ENCODE results near the gene TNFRSF14. TPM values are rescaled to one million over a fixed set of nuclear protein-coding genes. Genes with fewer than 3 reads are reported as not detected.

The TNFRSF14 gene
- total and polyA plus RNA-seq, 9 of the 15 experiments (the other 6 are each of a cell fraction or from before 2014, with no cell fraction given), result 0.11 to 2.3 (median 0.68) TPM; not detected in 2

- TF ChIP-seq ZNF407 (IDR thresholded peaks at IDR 0.05; ENCODE audit: low read depth), result peak; percentile 43; the same call in 1 of the 2 replicates
- peak in 1 of 2 experiments; percentile 41; a peak in 1 of 4 replicates for TF ChIP-seq TEAD1 (CRISPR knock-in tag; IDR thresholded peaks at IDR 0.05)
- peak; percentile 51 for TF ChIP-seq ZBTB17 (CRISPR knock-in tag; IDR thresholded peaks at IDR 0.05)
- TF ChIP-seq ZNF584 (CRISPR knock-in tag; IDR thresholded peaks at IDR 0.05; ENCODE audit: low read depth), result no peak
- 0 out of 2 replicates have a peak, but pooled peaks have one; percentile 41 for TF ChIP-seq NBN (IDR thresholded peaks at IDR 0.05; ENCODE audit: low read depth)
- peak; percentile 78 for TF ChIP-seq CC2D1A (IDR thresholded peaks at IDR 0.05)
- TF ChIP-seq ZBTB43 (CRISPR knock-in tag; IDR thresholded peaks at IDR 0.05), result 0 out of 2 replicates have a peak, but pooled peaks have one; percentile 54
- TF ChIP-seq PML (IDR thresholded peaks at IDR 0.05; ENCODE audit: low read length), result no peak
- peak; percentile 58; the same call in 1 of the 2 replicates for TF ChIP-seq IRF9 (tag; IDR thresholded peaks at IDR 0.05)
- TF ChIP-seq, protein P1, sequence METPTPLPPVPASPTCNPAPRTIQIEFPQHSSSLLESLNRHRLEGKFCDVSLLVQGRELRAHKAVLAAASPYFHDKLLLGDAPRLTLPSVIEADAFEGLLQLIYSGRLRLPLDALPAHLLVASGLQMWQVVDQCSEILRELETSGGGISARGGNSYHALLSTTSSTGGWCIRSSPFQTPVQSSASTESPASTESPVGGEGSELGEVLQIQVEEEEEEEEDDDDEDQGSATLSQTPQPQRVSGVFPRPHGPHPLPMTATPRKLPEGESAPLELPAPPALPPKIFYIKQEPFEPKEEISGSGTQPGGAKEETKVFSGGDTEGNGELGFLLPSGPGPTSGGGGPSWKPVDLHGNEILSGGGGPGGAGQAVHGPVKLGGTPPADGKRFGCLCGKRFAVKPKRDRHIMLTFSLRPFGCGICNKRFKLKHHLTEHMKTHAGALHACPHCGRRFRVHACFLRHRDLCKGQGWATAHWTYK (CRISPR knock-in tag; IDR thresholded peaks at IDR 0.05), result peak; percentile 92
- TF ChIP-seq, protein P2, sequence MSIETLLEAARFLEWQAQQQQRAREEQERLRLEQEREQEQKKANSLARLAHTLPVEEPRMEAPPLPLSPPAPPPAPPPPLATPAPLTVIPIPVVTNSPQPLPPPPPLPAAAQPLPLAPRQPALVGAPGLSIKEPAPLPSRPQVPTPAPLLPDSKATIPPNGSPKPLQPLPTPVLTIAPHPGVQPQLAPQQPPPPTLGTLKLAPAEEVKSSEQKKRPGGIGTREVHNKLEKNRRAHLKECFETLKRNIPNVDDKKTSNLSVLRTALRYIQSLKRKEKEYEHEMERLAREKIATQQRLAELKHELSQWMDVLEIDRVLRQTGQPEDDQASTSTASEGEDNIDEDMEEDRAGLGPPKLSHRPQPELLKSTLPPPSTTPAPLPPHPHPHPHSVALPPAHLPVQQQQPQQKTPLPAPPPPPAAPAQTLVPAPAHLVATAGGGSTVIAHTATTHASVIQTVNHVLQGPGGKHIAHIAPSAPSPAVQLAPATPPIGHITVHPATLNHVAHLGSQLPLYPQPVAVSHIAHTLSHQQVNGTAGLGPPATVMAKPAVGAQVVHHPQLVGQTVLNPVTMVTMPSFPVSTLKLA (conservative IDR thresholded peaks at IDR 0.05), result peak; percentile 94 to 95
- peak; percentile 90 for TF ChIP-seq RAD51 (IDR thresholded peaks at IDR 0.05; ENCODE audit: borderline replicate concordance, low read depth)
- no peak for TF ChIP-seq PCBP2 (IDR thresholded peaks at IDR 0.05; ENCODE audit: low read depth, low read length, poor library complexity, severe bottlenecking)
Observed at GRCh38 chr1:2541619-2542245, 14.4 kb upstream of the TNFRSF14 start (continued).
